Measurements from ENCODE around the gene NTN1.

Gene NTN1

DNA sequence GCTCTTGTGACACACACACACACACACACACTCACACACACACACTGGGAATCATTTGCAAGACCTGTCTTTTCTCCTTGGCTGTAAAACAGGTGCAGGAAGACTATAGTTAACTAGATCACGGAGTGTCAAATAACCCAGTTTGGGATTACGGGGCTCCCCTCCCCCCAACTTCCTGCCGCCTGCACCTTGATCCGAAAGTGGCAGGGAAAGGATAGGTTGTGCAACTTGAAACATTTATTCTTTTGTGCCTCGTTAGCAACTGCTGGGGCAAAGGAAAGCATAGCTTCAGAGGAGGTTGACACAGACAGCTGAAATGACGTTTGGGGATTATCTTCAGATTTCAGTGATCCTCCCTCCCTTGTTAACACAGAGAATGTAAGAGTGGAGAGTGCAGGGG lies 149.5 kb downstream of the NTN1 start:
- no peak for DNase-seq

DNA sequence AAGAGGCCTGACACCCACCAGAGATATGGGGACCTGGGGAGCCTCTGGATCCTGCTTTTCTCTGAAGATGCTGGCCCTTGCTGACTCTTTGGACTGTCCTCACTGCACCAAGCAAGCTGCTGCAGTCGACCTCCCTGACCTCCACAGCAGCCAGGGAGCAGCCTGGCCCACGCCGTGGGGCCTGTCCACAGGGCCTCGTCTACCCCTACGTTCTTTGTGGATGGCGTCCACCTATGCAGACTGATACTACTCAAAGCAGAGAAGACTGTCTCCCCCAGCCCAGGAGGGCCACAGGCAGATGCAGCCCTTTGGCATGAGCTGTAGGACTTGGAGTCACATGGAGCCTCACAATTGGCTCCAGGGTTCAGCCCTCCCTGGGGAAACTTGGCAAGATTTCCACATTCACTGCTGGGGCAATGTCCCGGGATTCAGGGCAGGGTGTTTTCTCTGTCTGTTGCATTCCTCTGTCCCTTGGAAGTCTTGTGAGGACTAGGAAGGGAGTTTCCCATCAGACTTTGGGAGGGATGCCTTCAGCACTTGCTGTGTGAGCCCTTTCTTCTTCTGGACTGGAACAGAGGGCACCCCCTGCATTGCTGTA lies 152.2 kb downstream of the NTN1 start:
- no peak for DNase-seq

DNA sequence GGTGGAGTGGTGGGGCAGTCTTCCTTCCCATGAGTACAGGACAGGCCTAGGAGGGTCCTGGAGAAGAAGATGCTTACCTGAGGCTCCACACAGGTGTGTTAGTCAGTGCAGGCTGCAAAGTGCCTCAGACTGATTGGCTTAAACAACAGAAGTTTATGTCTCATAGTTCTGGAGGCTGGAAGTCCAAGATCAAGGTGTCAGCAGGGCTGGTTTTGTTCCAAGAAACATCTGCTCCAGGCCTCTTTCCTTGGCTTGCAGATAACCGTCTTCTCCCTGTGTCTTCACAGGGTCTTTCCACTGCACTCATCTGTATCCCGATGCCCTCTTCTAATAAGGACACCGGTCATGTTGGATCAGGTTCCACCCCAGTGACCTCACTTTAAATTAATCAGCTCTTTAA lies 153.0 kb downstream of the NTN1 start:
- no peak for DNase-seq

DNA sequence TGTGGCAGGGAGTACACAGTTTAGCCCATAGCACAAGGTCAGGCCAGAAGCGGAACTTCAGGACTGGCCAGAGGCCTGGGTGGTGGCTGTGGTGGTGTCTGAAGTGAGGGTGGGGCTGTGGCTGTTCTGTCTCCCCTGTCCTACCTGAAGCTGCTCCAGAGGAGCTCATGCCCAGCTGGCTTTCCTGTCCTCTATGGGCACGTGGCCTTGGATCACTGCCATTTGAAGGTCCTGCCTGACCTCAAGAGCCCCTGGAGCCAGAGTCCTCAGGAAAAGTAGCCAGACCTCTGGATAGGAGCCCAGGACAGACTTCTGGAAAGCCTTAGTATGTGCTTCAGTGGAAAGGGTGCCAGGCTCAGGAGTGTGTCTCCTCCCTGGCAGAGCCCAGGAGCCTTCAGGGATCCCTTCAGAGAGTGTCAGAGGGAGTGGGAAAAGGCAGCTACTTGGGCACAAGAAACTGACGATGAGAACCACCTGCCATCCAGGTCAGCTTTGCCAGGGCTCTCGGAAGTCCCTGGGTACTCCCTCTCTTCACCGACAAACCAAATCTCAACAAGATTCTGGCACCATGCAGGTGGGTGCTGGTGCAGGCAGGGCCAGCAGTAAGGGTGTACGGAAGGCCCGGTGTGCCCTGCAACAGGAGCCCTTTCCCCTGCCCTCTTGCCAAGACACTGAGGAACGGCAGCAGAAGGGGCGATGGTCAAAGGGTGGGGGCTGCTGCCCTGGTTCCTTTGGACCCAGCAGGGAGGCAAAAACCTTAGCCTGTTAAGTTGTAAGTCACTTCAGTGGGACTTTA lies 153.7 kb downstream of the NTN1 start:
- DNase-seq: no peak

DNA sequence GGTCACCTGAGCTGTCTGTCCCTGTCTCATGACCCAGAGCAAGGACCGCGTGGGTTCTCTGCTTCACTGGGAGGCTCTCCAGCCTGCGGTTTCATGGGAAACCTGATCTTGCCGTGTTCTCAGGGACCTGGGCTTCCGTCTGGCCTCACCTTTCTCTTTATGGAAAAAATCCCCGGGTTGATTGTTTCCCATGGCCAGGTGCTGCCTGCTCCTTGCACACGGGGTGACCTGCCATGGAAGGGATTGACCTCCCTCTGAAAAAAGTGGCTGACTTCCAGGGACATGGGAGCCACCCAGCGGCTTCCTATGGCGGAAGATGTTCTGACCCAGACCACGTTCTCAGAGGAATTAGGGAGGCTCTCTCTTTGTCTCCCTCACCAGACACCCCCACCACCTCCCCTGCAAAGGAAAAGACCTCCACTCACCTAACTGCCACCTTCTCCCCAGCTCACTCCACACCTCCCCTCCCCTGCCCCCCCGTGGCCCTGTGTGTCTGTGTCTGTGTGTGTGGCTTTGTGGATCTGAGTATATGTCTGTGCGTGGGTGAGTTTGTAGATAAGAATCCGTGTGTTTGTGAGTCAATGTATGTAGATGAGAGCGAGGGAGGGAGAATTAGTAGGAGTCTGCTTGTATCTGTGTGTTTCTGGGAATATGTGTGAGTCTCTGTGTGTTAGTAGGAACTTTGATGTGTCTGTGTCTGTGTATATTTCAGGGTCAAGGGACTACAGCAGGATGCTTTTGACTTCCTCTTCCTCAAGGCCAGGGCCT lies 154.6 kb downstream of the NTN1 start:
- DNase-seq: no peak

DNA sequence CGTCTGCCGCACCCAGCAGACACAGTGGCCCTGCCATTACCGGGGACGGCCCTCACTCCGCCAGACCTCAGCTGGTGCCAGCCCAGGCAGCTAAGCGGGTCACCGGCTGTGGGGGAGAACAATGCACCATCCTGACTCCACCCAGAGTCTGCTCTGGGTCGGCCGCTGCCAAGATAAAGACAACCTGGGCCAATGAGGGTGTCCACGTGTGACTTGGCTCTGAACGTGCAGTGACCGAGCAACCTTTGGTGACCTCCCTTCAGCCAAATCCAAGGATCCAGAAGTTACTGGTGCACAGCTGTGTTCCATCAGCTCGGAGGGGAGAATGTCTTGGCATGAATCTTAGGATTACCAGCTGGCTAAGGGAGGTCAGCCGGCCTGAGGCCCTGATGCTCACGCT lies 155.9 kb downstream of the NTN1 start:
- DNase-seq: no peak

DNA sequence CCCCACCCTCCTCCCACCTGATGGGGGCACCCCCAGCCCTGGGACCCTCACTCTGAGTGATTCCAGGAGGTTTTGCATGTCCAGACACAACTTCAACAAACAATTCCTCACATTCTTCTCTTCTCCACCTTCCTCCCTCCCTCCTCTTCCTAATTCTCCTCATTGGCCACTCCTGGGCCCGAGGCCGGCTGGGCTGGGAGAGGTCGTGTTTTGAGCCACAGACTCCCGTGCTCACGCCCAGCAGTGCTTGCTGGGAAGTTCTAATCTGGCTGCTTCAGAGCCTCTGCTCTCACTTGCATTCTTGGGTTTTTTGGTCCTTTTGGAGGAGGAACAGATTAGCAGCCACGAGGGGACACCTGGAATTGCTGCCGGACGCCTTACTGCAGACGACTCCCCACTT lies 157.0 kb downstream of the NTN1 start:
- DNase-seq: no peak

DNA sequence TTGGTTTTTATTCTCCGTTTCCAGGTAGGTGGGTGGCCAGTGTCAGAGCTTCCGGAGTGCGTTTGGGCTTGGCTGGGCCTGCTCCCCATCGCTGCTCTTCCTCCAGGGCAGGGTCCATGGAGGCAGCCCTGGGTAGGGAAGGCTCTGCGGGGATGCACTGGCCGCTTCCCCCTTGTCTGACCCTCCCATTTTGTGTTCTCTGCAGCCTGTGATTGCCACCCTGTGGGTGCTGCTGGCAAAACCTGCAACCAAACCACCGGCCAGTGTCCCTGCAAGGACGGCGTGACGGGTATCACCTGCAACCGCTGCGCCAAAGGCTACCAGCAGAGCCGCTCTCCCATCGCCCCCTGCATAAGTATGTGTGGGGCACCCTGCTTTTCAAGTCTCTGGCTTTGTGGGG lies 158.3 kb downstream of the NTN1 start:
- no peak for DNase-seq

DNA sequence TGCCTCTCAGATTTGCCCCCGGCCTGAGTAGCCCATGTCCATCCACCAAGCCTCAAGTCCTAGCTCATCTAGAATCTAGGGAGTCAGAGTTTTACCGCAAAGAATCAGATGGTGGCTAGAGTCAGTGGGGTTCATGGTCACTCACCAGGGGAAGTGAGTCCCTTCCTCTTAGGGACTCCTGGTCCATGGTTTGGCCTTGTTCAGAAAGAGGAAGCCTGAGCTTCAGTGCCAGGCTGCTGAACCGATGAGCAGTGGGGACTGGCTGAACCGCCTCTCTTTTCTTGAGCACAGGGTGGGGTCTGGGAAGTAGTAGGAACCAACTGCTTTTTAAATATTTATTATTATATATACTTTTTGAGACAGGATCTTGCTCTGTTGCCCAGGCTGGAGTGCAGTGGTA lies 160.3 kb downstream of the NTN1 start:
- DNase-seq: peak; percentile 6

DNA sequence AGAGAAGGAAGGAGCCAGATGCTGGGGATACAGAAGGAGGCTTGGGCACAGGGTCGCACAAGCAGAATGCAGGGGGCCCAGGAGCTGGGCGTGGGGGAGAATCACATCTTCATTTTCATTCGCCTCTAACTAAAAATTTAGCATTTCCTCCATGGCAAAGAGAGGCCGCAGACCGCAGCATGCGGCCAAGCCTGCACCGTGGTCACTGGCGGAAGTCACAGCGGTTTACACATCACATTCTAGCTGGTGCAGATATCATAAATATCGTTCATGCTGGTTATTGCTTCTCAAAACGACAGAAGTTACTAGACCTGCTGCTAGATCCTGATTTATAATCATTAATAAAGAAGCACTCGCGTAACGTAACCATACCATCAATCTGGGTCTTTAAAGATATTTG lies 162.0 kb downstream of the NTN1 start:
- DNase-seq: peak; percentile 57

DNA sequence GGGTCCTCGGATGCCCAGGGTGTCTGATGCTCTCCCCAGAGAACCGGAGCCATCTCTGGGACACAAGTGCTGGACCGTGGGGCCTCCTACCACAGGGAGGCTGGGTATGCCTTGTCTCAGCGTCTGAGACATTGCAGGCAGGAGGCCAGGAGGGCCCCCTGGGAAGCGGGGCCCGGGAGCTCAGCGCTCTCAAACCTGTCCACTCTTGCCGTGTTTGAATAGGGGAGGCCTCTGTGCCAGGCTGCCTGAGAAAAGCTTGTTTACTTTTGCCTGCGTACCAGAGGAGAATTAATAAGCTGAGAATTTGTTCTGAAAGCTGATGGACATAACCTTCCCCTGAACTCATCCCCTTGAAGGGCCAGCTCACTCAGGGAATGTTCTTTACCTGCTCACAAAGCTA lies 163.8 kb downstream of the NTN1 start:
- no peak for DNase-seq

DNA sequence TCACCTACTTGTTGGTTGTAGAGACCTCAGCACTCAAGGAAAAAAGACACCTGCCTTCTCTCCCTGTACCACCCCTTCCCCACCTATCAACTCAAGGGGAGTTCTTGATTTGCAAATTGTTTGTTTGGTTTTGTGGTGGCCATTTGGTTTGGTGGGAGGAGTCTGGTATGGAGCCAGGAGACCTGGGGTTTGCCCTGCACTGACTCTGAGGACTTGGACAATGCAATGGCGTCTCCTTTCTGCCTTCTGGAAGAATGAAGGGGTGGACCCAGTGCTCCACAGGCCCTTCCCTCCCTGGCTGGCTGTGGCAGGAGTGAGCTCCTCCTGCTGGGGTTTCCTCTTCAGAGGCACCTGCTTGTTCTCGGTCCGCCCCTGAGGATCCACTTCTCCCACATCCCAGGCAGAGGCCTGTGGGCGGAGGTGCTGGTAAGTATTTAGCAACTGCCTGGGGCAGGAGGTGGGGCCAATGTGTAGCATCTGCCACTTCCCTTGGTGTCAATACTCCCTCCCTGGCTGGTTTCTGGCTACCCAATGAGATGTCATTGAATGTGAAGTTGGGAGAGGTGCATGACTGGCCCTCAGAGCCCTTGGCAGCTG lies 164.5 kb downstream of the NTN1 start:
- no peak for DNase-seq

DNA sequence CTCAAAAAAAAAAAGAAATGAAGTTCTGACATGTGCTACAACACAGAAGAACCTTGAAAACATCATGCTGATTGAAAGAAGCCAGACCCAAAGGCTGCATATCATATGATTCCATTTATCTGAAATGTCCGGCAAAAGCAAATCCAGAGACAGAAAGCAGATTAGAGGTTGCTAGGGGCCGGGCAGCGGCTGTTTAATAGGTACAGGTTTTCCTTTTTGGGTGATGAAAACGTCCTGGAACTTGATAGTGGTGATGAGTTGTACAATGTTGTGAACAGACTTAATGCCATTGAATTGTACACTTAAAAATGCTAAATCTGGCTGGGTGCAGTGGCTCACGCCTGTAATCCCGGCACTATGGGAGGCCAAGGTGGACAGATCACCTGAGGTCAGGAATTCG lies 166.5 kb downstream of the NTN1 start:
- DNase-seq: no peak

DNA sequence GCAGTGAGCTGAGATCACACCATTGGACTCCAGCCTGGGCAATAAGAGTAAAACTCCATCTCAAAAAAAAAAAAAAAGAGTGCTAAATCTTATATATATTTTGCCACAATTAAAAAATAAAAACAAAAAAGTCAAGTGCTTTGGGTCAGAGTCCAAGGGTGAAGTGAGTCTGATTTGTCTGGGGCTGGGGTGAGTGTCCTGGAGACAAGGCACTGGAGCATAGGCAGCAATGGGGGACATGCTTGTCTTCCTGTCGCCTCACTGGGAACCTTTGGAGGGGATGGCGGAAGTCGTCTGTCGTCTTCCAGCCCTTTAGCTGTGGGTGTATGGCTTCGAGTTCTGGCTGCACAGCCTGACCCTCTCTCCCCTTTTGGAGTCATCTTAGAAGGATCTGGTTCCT lies 167.1 kb downstream of the NTN1 start:
- DNase-seq: no peak

DNA sequence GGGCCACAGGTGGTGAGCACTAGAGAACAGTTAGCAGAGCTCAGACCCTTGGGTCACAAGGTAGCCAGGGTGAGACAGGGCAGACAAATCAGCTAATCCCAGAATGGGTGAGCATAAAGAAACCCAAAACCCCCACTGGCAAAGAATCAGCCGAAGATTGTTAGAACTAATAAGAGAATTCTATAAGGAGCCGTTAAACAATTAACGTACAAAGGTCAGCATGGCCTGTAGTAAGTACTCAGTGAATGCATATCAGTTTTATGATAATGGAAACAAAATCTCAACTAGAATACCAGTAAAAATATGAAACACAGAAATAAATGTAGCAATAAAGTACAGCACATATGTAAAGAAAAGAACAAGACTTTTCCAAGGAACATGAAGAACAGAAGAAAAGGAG lies 168.6 kb downstream of the NTN1 start:
- DNase-seq: no peak

DNA sequence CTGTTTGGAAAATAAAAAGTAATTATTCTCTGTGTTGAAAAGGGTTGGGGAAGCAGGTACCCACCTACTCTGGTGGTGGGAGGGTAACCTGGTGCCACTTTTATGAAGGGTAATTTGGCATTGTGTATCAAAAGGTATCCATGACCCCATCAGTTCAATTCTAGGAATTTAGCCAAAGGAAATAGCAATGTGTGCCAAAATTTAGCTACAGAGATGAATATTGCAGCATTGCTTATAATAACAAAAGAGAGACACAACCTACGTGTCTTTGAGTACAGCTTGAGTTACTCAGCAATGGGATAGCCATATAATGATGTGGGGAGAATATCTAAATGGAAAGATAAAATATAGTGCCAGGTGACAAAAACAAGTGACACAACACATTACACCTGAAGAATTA lies 170.7 kb downstream of the NTN1 start:
- DNase-seq: no peak

DNA sequence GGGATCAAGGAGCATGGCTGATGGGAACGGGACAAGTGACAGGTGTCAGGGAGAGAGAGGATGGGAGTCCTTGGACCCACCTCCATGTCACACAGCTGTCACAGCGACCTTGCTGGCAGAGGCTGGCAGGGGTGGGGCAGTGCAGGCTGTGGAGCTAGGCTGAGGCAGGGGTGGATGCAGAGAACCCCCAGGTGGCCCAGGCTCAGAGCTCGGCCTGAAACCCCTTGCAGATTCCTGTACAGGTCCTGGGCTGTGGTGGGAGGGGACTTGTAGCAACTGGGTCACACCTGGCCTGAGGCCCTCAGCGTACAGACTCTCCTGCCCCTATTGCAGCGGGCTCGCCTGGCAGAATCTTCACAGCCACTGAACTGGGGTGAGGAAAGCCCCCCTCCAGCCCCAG lies 174.1 kb downstream of the NTN1 start:
- no peak for DNase-seq

DNA sequence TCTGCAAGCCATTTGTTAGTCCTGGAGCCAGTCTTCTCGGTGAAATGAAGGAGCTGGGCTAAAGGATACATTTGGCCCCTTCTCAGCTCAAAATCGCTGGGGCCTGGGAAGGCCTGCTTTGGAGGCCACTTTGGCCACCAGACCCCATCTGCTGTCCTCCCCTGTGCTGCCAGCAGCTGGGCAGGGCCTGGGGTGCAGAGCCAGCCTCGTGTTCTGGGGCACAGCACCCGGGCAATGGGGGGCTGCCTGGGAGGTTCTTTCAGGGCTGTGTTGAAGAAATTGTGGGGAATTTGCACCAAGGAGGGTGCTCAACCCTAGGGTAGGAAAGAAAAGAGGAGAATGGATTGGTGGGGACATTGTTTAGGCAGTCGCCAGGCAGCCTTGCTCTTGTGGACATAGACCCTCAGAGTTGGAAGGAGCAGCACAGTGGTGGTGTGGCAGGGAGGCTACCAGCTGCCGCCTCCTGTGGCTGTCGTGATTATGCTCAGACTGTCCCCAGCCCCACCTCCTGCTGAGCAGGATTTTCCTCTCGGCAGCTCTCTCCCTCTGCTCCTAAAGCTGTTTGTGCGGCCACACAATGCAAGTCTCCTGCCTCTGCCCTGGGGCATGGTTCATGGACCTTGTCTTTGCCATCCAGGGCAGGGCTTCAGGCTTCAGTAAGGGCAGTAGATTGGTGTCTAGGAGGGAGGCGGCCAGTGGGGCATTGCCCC lies 174.8 kb downstream of the NTN1 start:
- no peak for DNase-seq

DNA sequence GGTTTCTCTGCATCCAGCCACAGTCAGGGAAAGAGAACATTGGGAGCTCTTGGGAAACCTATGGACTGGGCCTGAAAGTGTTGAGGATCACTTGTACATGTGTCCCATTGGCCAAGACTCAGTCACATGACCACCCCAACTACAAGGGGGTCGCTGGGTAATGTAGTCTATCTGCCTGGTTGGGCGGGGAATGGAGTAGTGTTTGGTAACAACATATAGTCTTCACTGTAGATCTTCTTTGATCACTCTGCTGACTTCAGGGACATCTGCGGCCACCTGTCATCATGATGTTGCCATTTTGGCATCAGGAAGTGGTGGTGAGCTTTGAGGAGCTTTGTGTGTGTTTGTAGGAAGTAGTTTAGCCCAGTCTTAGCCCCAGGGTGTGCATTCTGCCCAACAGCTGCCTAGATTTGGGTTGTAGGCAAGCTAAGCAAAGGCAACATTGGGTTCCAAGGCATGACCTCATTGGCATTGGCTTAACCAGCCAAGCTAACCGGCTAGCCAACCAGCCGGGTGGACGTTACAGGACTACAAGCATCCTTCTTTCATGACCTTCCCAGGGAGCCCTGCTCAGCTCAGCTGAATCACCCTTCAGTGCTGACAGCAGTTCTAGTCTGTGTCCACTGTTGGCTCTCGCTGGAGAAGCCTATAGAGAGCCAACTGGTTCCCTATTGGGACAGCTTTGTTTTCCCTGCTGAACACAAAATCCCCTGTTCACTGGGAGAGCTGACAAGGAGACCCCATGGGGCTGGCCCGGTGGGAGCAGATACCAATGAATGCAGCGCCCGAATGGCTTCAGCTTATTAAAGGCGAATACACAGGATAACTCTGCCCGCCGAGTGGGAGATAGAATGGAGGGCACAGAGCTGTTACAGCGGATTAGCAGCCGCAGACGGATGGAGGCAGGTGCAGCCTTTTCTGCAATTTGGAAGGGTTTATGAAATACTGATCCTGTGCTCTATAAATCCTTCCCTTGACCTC lies 178.6 kb downstream of the NTN1 start:
- no peak for DNase-seq

DNA sequence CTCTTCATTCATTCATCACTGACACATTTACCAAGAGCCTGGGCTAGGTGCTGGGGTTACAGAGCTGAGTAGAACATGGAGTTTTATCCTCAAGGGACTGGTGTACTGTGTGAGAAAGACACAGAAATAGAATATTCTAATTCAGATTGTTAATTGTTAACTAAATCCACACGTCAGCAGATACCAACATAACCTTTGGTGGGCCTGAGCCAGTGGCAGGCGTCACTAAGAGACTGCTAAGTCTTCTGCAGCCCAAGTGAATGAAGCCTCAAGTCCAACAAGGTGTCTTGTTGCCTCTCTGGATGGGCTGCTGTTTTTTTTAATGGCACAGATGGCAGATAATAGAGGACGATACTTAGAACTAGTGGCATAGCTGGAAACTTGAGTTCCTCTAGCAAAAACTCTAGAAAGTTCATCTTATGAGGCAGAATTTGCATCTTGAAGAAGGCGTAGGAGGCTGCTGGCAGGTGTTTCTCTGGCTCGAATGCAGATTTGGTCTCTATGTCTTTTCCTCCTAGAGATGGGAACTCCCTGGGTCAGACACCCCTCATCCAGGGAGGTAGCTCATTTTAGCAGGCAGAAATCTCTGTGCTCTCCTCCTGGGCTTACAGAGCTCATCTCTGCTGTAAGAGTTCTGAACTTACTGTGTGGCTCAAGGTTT lies 179.5 kb downstream of the NTN1 start:
- no peak for DNase-seq

DNA sequence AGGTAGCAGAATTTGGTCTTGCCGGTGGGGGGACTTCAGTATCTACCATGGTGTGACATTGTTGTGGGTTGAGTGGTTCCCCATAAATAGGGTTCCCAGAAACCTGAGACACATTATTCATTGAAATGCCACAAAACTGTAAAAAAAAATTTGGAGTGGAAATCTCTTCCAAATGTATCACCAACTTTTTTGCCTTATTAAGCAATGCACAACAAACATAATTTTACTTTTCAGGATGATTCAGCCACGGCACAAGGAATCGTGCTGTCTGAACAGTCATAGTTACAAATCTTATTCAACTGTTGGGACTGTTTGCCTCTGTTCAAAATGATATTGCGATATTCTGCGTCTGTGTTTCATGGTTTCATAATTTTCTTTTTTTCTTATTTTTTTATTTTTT lies 181.2 kb downstream of the NTN1 start:
- no peak for DNase-seq
